ENCODE data around the gene TMEM108.

TMEM108 gene

DNA sequence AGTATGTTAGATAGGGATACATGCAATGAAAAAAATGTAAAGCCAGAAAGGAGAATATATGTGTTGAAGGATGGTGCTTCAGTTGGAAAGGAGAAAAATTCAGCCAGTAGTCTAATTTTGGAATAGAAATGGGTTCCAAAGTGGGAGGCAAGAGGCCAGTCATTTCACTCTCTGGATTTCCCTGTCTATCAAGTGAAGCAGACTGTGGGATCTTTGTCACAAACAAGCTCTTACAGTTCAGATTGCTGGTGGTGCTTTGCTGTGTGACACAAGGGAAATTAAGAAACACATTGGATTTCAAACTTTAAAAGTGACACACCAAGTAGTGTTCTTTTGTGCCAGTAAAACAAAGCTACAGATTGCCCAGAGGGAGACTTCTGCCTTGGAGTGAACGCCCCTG, 279.7 kb downstream of the TMEM108 start:
- no peak for TF ChIP-seq POLR2A (IDR thresholded peaks at IDR 0.05; ENCODE audit: low read depth, low read length)
- TF ChIP-seq TAF1 (IDR thresholded peaks at IDR 0.05; ENCODE audit: borderline replicate concordance, low read depth, low read length) = no peak
- TF ChIP-seq POLR2AphosphoS5 (IDR thresholded peaks at IDR 0.05; ENCODE audit: low read depth, low read length) = no peak
- DNase-seq (ENCODE audit: insufficient read length) = no peak
- FAIRE-seq = no peak

DNA sequence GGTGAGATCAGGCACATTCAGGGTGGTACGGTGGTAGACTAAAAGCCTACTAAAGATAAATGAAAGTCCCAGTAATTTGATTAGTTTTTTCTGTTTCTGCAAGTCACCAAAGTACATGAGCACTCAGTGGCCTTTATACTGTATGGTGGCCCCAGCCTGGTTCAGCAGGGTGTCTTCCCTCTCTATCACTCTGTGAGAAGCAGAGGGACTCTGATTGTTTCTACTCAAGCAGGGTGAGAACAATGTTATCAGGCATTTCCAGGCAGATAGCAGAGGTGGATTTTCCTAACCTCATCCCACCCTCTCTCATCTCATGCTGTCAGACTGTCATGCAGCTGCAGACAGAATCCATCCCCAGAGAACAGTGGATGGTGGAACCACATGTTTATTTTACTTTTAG, 290.2 kb downstream of the TMEM108 start:
- FAIRE-seq = no peak
- DNase-seq (ENCODE audit: insufficient read length) = no peak
- no peak for TF ChIP-seq POLR2AphosphoS5 (IDR thresholded peaks at IDR 0.05; ENCODE audit: low read depth, low read length)
- TF ChIP-seq TAF1 (IDR thresholded peaks at IDR 0.05; ENCODE audit: borderline replicate concordance, low read depth, low read length) = no peak
- no peak for TF ChIP-seq POLR2A (IDR thresholded peaks at IDR 0.05; ENCODE audit: low read depth, low read length)

DNA sequence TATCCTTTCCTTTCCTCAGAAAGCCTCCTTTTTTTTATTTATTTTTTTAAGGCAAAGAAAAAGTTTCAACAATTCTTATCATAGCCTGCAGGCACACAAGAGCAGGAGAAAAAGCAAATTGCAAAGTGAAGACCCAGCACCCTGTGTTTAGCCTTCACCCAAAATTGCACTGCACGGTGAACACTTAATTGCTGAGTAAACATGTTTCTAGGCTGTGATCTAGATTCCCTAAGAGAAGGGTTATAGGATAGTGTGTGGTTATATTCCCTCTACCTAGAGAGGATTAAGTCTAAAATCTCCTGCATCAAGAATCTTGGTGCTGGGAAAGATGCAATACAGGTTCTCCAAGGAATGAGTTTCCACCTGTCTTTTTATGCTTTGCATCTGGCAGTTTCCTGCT, 291.4 kb downstream of the TMEM108 start:
- TF ChIP-seq POLR2A (IDR thresholded peaks at IDR 0.05; ENCODE audit: low read depth, low read length) = no peak
- FAIRE-seq = no peak
- DNase-seq (ENCODE audit: insufficient read length) = no peak

DNA sequence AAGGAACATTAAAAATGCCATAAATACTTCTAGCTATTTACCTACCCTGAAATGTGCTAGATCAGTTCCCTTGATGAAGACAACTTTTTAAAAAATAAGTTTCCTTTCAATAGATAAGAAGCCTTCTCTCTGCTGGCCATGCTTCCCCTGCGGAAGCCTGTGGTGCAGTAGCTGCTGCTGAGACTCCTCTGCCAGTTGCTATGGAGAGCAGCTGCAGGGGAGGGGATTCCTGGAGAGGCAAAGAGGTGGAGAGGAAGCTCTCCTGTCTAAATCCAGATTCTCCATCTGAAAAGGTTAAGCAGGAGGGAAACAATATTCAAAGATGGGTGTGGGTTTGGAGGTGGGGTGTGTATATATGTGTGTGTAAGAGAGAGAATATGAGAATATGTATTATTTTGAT, 291.9 kb downstream of the TMEM108 start:
- TF ChIP-seq POLR2A (IDR thresholded peaks at IDR 0.05; ENCODE audit: low read depth, low read length) = no peak
- TF ChIP-seq POLR2AphosphoS5 (IDR thresholded peaks at IDR 0.05; ENCODE audit: low read depth, low read length) = no peak
- TF ChIP-seq TAF1 (IDR thresholded peaks at IDR 0.05; ENCODE audit: borderline replicate concordance, low read depth, low read length) = no peak
- no peak for DNase-seq (ENCODE audit: insufficient read length)
- no peak for FAIRE-seq

DNA sequence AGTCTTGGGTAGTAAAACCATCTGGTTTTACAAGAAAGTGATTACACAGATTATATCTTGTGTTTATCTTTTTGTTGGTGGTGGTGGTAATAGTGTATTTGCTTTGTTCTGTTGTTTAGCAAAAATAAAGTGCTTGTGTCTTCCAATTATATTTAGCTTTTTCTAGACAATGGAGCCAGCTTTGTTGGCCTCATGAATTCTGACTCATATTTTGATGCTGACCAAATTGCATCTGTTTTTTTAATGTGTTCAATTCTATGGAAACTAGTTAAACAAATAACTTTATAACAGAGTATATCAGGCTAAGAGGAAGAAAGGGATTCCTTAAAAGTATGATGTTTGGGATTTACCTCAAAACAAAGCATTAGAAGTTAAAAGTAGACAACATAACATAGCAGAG, 292.3 kb downstream of the TMEM108 start:
- FAIRE-seq = no peak
- no peak for TF ChIP-seq POLR2AphosphoS5 (IDR thresholded peaks at IDR 0.05; ENCODE audit: low read depth, low read length)
- TF ChIP-seq POLR2A (IDR thresholded peaks at IDR 0.05; ENCODE audit: low read depth, low read length) = no peak
- no peak for TF ChIP-seq TAF1 (IDR thresholded peaks at IDR 0.05; ENCODE audit: borderline replicate concordance, low read depth, low read length)
- no peak for DNase-seq (ENCODE audit: insufficient read length)

DNA sequence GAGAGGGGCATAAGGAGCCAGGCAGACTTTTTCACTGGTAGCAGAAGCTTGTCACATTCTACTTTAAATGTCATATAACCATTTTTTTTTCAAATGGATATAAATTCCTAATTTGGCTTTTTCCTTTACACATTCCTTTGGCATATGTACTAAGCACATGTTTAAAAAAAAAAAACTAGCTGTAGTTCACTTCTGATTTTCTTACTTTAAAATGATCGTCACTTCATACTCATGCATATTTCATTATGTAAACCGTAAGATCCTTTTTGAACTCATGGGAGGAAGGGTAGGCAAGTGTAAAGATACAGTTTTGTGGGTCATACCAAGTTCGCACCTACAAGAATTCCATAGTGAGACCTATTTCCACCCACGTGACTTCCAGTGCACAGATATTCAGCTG, 316.5 kb downstream of the TMEM108 start:
- DNase-seq (ENCODE audit: insufficient read length) = no peak
- TF ChIP-seq POLR2AphosphoS5 (IDR thresholded peaks at IDR 0.05; ENCODE audit: low read depth, low read length) = no peak
- no peak for FAIRE-seq

DNA sequence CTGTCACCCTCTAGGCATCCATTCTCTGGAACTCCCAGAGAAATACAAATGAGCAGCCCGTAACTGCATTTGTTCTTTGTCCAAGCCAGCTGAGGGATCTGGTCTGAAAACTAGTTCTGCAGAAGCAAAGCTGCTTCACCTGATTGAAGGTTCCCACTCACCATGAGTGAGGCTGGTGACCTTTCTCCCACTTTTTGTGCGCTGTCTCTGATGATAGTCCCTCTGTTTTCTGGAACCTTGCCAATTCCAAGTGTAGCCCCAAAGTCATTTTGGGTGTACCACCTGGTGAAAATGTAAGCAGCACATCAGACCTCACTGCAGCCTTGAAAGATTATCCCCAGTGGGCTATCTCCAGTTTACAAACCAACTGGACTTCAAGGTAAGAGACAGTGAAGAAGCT, 322.3 kb downstream of the TMEM108 start:
- TF ChIP-seq TAF1 (IDR thresholded peaks at IDR 0.05; ENCODE audit: borderline replicate concordance, low read depth, low read length) (no peak), POLR2AphosphoS5 (IDR thresholded peaks at IDR 0.05; ENCODE audit: low read depth, low read length) (no peak), POLR2A (IDR thresholded peaks at IDR 0.05; ENCODE audit: low read depth, low read length) (no peak)
- DNase-seq (ENCODE audit: insufficient read length) (no peak), FAIRE-seq (no peak)

DNA sequence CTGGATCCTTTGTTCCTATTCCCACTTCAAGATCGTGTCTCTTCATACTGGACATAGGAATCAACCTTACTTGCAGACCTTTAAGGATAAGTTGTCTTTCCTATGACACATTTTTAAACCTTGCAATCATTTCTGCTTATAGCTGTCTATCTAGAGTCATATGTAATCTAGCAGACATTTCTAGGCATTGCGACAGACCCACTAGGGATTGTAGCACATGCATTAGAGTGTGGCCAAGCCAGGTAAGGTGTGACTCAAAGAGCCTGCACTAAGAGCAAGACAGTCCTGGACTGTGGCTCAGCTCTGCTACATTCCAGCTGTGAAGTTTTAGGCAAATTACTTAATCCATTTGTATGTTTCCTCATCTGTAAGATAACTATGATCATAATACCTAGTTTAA, 322.8 kb downstream of the TMEM108 start:
- TF ChIP-seq POLR2A (IDR thresholded peaks at IDR 0.05; ENCODE audit: low read depth, low read length) = no peak
- no peak for TF ChIP-seq POLR2AphosphoS5 (IDR thresholded peaks at IDR 0.05; ENCODE audit: low read depth, low read length)
- TF ChIP-seq TAF1 (IDR thresholded peaks at IDR 0.05; ENCODE audit: borderline replicate concordance, low read depth, low read length) = no peak
- DNase-seq (ENCODE audit: insufficient read length) = no peak
- no peak for FAIRE-seq

DNA sequence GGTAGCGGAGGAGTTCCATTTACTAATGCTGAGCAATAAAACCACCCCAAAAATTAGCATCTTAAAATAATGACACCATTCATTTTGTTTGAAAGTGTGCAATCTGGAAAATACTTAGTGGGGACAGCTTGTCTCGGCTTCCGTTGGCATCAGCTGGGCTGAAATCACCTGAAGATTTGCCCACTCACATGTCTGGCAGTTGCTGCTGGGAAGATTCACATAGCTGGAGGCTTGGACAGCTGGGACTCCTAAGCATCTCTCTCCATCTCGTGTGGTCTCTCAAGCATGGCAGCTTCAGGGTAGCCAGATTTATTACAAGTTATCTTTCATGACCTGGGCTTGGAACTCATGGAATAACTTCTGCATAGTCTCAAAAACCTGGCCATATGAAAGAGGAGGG, 323.2 kb downstream of the TMEM108 start:
- no peak for FAIRE-seq
- DNase-seq (ENCODE audit: insufficient read length) = no peak
- TF ChIP-seq POLR2A (IDR thresholded peaks at IDR 0.05; ENCODE audit: low read depth, low read length) = no peak
- TF ChIP-seq POLR2AphosphoS5 (IDR thresholded peaks at IDR 0.05; ENCODE audit: low read depth, low read length) = no peak
- TF ChIP-seq TAF1 (IDR thresholded peaks at IDR 0.05; ENCODE audit: borderline replicate concordance, low read depth, low read length) = no peak

DNA sequence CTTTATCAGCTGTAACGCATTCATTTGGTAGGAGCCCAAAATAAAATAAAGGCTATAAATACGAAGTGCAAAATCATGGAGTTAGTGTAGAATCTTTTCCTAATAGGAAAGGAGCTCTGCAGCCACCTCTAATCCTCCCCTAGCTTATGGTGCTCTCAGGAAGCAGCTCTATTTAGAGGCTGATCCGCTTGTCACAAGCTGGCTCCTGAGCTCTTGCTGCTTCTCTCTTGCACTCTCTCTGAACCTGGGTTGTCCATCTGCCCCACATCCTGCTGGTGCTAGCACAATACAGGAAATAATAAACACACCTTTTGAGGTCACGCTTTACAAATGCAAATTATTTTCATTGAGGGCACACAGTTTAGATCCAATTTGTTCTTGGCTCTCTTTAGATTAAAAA, 324.3 kb downstream of the TMEM108 start:
- TF ChIP-seq TAF1 (IDR thresholded peaks at IDR 0.05; ENCODE audit: borderline replicate concordance, low read depth, low read length) (no peak), POLR2AphosphoS5 (IDR thresholded peaks at IDR 0.05; ENCODE audit: low read depth, low read length) (no peak), POLR2A (IDR thresholded peaks at IDR 0.05; ENCODE audit: low read depth, low read length) (no peak)
- DNase-seq (ENCODE audit: insufficient read length) (no peak), FAIRE-seq (no peak)

DNA sequence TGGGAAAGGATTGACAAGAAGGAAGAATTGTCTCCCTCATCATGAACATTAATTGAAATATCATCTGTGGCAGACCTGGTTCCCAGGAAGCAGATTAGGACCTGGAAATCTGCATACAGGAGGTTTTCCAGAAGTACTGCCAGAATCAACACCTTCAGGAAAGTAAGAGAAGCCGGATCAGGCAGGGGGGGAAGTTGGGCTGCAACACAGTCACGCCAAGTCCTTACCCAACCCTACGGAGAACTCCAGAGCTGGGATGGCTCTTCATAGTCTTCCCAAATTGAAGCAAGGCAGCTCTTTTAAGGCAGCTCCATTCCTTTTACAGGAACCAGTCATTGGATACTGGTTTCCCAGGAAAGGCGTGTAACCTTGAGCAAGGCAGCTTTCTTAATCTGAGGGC, 326.5 kb downstream of the TMEM108 start:
- no peak for TF ChIP-seq TAF1 (IDR thresholded peaks at IDR 0.05; ENCODE audit: borderline replicate concordance, low read depth, low read length)
- TF ChIP-seq POLR2AphosphoS5 (IDR thresholded peaks at IDR 0.05; ENCODE audit: low read depth, low read length) = no peak
- TF ChIP-seq POLR2A (IDR thresholded peaks at IDR 0.05; ENCODE audit: low read depth, low read length) = no peak
- FAIRE-seq (no peak), DNase-seq (ENCODE audit: insufficient read length) (no peak)

DNA sequence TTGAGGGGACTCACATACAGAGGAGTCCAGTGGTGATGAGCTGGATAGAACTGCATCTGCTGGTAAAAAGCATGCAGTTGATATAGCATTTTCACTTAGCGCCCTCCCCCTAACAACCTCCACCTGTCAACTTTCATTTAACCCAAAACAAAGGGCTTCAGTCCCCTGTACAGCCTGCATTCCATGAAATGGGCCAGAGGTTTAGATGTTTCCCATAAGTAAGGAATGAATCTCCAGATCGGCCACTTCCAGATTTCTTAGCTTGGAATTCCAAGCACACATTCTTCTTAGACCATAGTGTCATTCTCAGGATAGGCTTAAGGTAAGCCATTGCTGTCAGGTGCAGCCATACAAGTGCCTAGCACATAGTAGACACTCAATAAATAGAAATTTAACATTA, 328.7 kb downstream of the TMEM108 start:
- FAIRE-seq (no peak), DNase-seq (ENCODE audit: insufficient read length) (no peak)
- TF ChIP-seq POLR2A (IDR thresholded peaks at IDR 0.05; ENCODE audit: low read depth, low read length) (no peak), POLR2AphosphoS5 (IDR thresholded peaks at IDR 0.05; ENCODE audit: low read depth, low read length) (no peak), TAF1 (IDR thresholded peaks at IDR 0.05; ENCODE audit: borderline replicate concordance, low read depth, low read length) (no peak)

DNA sequence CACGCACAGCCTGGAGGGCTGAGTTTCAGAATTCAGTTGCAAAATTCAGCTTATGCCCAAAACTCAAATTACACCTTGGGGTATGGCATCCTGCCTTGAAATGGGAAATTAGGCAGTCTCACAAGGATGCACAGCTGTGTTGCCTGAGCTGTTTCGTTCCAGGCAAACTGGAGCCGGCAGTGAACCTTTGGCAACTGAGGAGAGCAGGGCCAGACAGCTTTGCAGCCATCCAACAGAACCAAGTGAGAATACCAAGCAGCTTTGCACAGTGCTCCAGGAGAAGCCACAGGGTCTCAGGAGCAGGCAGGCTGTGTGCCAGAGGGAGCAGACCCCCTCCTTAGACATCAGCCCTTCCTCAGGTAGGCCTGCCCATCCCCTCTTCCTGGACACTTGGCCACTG, 329.2 kb downstream of the TMEM108 start:
- FAIRE-seq = no peak
- TF ChIP-seq POLR2A (IDR thresholded peaks at IDR 0.05; ENCODE audit: low read depth, low read length) (no peak), TAF1 (IDR thresholded peaks at IDR 0.05; ENCODE audit: borderline replicate concordance, low read depth, low read length) (no peak), POLR2AphosphoS5 (IDR thresholded peaks at IDR 0.05; ENCODE audit: low read depth, low read length) (no peak)
- no peak for DNase-seq (ENCODE audit: insufficient read length)
